ENCODE results near the gene HELLS. TPM values are rescaled to one million over a fixed set of nuclear protein-coding genes. Genes with fewer than 3 reads are reported as not detected.
"Not testable (repeated sequence)": the region's sequence is repeated elsewhere in the genome, so short reads cannot be mapped to it uniquely, and the experiment has no call there.

The HELLS gene
- total and polyA plus RNA-seq, 3 experiments from 2014 or later, result 7.4 to 147 (median 146) TPM

DNA sequence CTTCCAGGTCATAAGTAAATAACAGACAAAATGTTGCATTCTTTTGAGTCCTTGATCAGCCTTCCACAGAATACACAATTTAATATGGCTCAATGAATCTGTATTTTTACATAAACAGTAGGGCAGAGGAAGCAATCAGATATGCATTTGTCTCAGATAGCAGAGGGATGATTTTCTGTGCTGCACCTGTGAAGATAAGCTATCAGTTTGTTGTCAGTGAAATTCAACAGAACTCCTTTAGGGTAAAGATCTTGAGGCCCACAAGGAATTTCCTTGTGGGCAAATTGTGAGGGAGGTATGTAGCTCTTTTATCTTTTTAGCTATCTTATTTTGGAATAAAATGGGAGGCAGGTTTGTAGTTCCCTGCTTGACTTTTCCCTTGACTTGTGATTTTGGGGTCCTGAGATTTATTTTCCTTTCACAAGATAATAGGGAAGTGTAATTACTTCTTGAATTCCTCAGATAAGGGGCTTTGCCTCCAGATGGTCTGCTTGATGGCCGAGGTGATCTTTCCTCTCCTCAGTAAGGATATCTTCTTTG is 77.1 kb downstream of the HELLS start:
- peaks cover 0 to 1% (median 0%) of the 10 kb centered on the region in 3 donors for H3K36me3 Mint-ChIP-seq
- CTCF ChIA-PET, result no interaction called here
- no peak overlapping the region for H3K4me3 ChIP-seq (ENCODE audit: low read length)
- no peaks in the 10 kb centered on the region for H3K36me3 ChIP-seq (ENCODE audit: insufficient read depth, low read length)
- H3K4me1 ChIP-seq (ENCODE audit: insufficient read depth, low read length), result no peaks in the 10 kb centered on the region
- H3K9me3 Mint-ChIP-seq, result no peaks in the 10 kb centered on the region
- H3K9me3 ChIP-seq (ENCODE audit: low read length), result no peaks in the 10 kb centered on the region
- H3K27ac ChIP-seq (ENCODE audit: low read depth, low read length), result no peak overlapping the region
- H3K27ac Mint-ChIP-seq, result no peak overlapping the region
- H3K4me3 Mint-ChIP-seq, result no peak overlapping the region
- peaks cover 0 to 3% of the 10 kb centered on the region in 2 donors for H3K27me3 Mint-ChIP-seq
- POLR2A ChIA-PET, result no interaction called here
- no peaks in the 10 kb centered on the region for H3K27me3 ChIP-seq (ENCODE audit: insufficient read depth, low read length, poor library complexity, severe bottlenecking)
- no peaks in the 10 kb centered on the region for H3K4me1 Mint-ChIP-seq
- no peak for DNase-seq

- H3K4me3 ChIP-seq (ENCODE audit: low read length), result no peak overlapping the region
- Mint-ChIP-seq H3K27ac (no peak overlapping the region), H3K27me3 (peaks cover 0 to 3% of the 10 kb centered on the region in 2 donors), H3K9me3 (no peaks in the 10 kb centered on the region), H3K36me3 (peaks cover 0 to 1% (median 0%) of the 10 kb centered on the region in 3 donors), H3K4me1 (no peaks in the 10 kb centered on the region), H3K4me3 (no peak overlapping the region)
- no peaks in the 10 kb centered on the region for H3K36me3 ChIP-seq (ENCODE audit: insufficient read depth, low read length)
- no peaks in the 10 kb centered on the region for H3K4me1 ChIP-seq (ENCODE audit: insufficient read depth, low read length)
- no peak for DNase-seq
- H3K27me3 ChIP-seq (ENCODE audit: insufficient read depth, low read length, poor library complexity, severe bottlenecking), result no peaks in the 10 kb centered on the region
- H3K27ac ChIP-seq (ENCODE audit: low read depth, low read length), result no peak overlapping the region
- ChIA-PET POLR2A (no interaction called here), CTCF (no interaction called here)
- H3K9me3 ChIP-seq (ENCODE audit: low read length), result no peaks in the 10 kb centered on the region
Measured at GRCh38 chr10:94623572-94623971, 78.0 kb downstream of the HELLS start.

GRCh38 chr10:94626476-94626875 is 80.9 kb downstream of the HELLS start:
- H3K9me3 Mint-ChIP-seq, result no peaks in the 10 kb centered on the region
- POLR2A ChIA-PET, result no interaction called here
- peaks cover 0 to 3% of the 10 kb centered on the region in 2 donors for H3K27me3 Mint-ChIP-seq
- H3K27ac Mint-ChIP-seq, result no peak overlapping the region
- no peaks in the 10 kb centered on the region for H3K4me1 Mint-ChIP-seq
- CTCF ChIA-PET, result no interaction called here
- H3K4me3 Mint-ChIP-seq, result no peak overlapping the region
- no peaks in the 10 kb centered on the region for H3K4me1 ChIP-seq (ENCODE audit: insufficient read depth, low read length)
- peaks cover 0 to 1% (median 0%) of the 10 kb centered on the region in 3 donors for H3K36me3 Mint-ChIP-seq
- no peaks in the 10 kb centered on the region for H3K27me3 ChIP-seq (ENCODE audit: insufficient read depth, low read length, poor library complexity, severe bottlenecking)
- H3K36me3 ChIP-seq (ENCODE audit: insufficient read depth, low read length), result no peaks in the 10 kb centered on the region
- H3K9me3 ChIP-seq (ENCODE audit: low read length), result no peaks in the 10 kb centered on the region
- no peak overlapping the region for H3K4me3 ChIP-seq (ENCODE audit: low read length)
- no peak for DNase-seq
- H3K27ac ChIP-seq (ENCODE audit: low read depth, low read length), result no peak overlapping the region

- H3K9me3 Mint-ChIP-seq, result peaks cover 0 to 3% (median 0%) of the 10 kb centered on the region in 5 donors
- H3K4me1 Mint-ChIP-seq, result no peaks in the 10 kb centered on the region
- Histone ChIP-seq H3K36me3 (ENCODE audit: insufficient read depth, low read length) (no peaks in the 10 kb centered on the region), H3K4me3 (ENCODE audit: low read length) (no peak overlapping the region), H3K27me3 (ENCODE audit: insufficient read depth, low read length, poor library complexity, severe bottlenecking) (no peaks in the 10 kb centered on the region), H3K9me3 (ENCODE audit: low read length) (no peaks in the 10 kb centered on the region), H3K4me1 (ENCODE audit: insufficient read depth, low read length) (no peaks in the 10 kb centered on the region), H3K27ac (ENCODE audit: low read depth, low read length) (no peak overlapping the region)
- ChIA-PET CTCF (no interaction called here), POLR2A (no interaction called here)
- H3K27me3 Mint-ChIP-seq, result peaks cover 0 to 3% of the 10 kb centered on the region in 2 donors
- H3K4me3 Mint-ChIP-seq, result no peak overlapping the region
- no peak overlapping the region for H3K27ac Mint-ChIP-seq
- H3K36me3 Mint-ChIP-seq, result no peaks in the 10 kb centered on the region
- DNase-seq, result no peak
Measured at GRCh38 chr10:94627511-94627910, 81.9 kb downstream of the HELLS start.

DNA sequence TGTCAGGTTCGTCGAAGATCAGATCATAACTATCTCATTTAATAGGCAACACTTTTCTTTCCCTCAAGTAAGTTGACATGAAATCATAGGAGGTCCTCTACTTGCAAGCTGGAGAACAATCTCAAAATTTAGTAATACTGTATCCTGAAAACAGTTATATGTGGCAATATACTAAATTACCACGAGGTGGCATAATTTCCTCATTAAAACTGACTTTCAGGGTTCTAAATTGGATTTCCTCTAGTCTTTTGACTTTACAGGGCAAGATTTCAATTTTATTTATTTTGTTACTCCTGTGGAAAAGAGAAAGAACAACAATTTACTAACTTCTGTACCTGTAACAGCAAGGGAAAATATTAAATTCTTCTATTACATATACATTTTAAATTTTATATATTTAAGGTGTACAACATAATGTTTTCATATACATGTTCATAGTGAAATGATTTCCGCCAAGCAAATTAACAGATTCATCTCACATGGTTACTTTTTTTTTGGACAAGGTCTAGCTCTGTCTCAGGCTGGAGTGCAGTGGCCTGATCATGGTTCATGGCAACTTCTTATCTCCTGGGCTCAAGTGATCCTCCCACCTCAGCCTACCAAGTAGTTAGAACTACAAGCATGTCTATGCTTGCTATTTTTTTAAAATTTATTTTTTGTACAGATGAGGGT is 84.6 kb downstream of the HELLS start:
- Histone ChIP-seq H3K4me3 (ENCODE audit: low read length) (no peak overlapping the region), H3K4me1 (ENCODE audit: insufficient read depth, low read length) (no peaks in the 10 kb centered on the region), H3K9me3 (ENCODE audit: low read length) (no peaks in the 10 kb centered on the region), H3K27me3 (ENCODE audit: insufficient read depth, low read length, poor library complexity, severe bottlenecking) (no peaks in the 10 kb centered on the region), H3K27ac (ENCODE audit: low read depth, low read length) (no peak overlapping the region), H3K36me3 (ENCODE audit: insufficient read depth, low read length) (no peaks in the 10 kb centered on the region)
- DNase-seq, result no peak
- Mint-ChIP-seq H3K27ac (no peak overlapping the region), H3K27me3 (peaks cover 0 to 1% of the 10 kb centered on the region in 2 donors), H3K4me3 (no peak overlapping the region), H3K36me3 (no peaks in the 10 kb centered on the region), H3K9me3 (peaks cover 0 to 18% (median 8%) of the 10 kb centered on the region in 5 donors), H3K4me1 (no peaks in the 10 kb centered on the region)
- POLR2A ChIA-PET, result no interaction called here
- CTCF ChIA-PET, result no interaction called here

GRCh38 chr10:94631077-94631875 is 85.7 kb downstream of the HELLS start:
- CTCF ChIA-PET, result no interaction called here
- Histone ChIP-seq H3K27ac (ENCODE audit: low read depth, low read length) (no peak overlapping the region), H3K36me3 (ENCODE audit: insufficient read depth, low read length) (no peaks in the 10 kb centered on the region), H3K4me1 (ENCODE audit: insufficient read depth, low read length) (no peaks in the 10 kb centered on the region), H3K27me3 (ENCODE audit: insufficient read depth, low read length, poor library complexity, severe bottlenecking) (no peaks in the 10 kb centered on the region), H3K9me3 (ENCODE audit: low read length) (no peaks in the 10 kb centered on the region), H3K4me3 (ENCODE audit: low read length) (no peak overlapping the region)
- peak overlapping the region in 1 of 8 donors; percentile 85 for H3K27ac Mint-ChIP-seq
- POLR2A ChIA-PET, result no interaction called here
- H3K4me1 Mint-ChIP-seq, result no peaks in the 10 kb centered on the region
- H3K9me3 Mint-ChIP-seq, result peaks cover 0 to 19% (median 10%) of the 10 kb centered on the region in 5 donors
- peaks cover 0 to 1% of the 10 kb centered on the region in 2 donors for H3K27me3 Mint-ChIP-seq
- no peak overlapping the region for H3K4me3 Mint-ChIP-seq
- H3K36me3 Mint-ChIP-seq, result no peaks in the 10 kb centered on the region
- no peak for DNase-seq

GRCh38 chr10:94632954-94633353 is 87.4 kb downstream of the HELLS start:
- DNase-seq, result no peak
- Mint-ChIP-seq H3K36me3 (no peaks in the 10 kb centered on the region), H3K4me3 (no peak overlapping the region), H3K4me1 (no peaks in the 10 kb centered on the region), H3K9me3 (peaks cover under 1 to 24% (median 14%) of the 10 kb centered on the region in 5 donors), H3K27me3 (peaks cover 0 to 1% of the 10 kb centered on the region in 2 donors), H3K27ac (no peak overlapping the region)
- ChIA-PET POLR2A (no interaction called here), CTCF (no interaction called here)
- H3K27me3 ChIP-seq (ENCODE audit: insufficient read depth, low read length, poor library complexity, severe bottlenecking), result no peaks in the 10 kb centered on the region
- H3K4me3 ChIP-seq (ENCODE audit: low read length), result no peak overlapping the region
- no peaks in the 10 kb centered on the region for H3K4me1 ChIP-seq (ENCODE audit: insufficient read depth, low read length)
- no peaks in the 10 kb centered on the region for H3K36me3 ChIP-seq (ENCODE audit: insufficient read depth, low read length)
- no peak overlapping the region for H3K27ac ChIP-seq (ENCODE audit: low read depth, low read length)
- no peaks in the 10 kb centered on the region for H3K9me3 ChIP-seq (ENCODE audit: low read length)

DNA sequence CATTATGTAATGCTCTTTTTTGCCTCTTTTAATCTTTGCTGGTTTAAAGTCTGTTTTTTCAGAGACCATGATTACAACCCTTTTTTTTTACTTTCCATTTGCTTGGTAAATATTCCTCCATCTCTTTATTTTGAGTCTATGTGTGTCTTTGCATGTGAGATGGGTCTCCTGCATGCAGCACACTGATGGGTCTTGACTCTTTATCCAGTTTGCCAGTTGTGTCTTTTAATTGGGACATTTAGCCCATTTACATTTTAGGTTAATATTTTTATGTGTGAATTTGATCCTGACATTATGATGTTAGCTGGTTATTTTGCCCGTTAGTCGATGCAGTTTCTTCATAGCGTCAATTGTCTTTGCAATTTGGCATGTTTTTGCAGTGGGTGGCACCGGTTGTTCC is 92.5 kb downstream of the HELLS start:
- H3K9me3 ChIP-seq (ENCODE audit: low read length); POLR2A ChIA-PET; H3K4me1 Mint-ChIP-seq: not testable (repeated sequence)

More for the DNA sequence above, 92.5 kb downstream of the HELLS start:
- peaks cover 9 to 28% (median 21%) of the 10 kb centered on the region in 5 donors for H3K9me3 Mint-ChIP-seq
- H3K4me3 ChIP-seq (ENCODE audit: low read length); H3K27me3 Mint-ChIP-seq; DNase-seq; H3K36me3 ChIP-seq (ENCODE audit: insufficient read depth, low read length); H3K4me3 Mint-ChIP-seq; H3K4me1 ChIP-seq (ENCODE audit: insufficient read depth, low read length); H3K36me3 Mint-ChIP-seq; H3K27ac ChIP-seq (ENCODE audit: low read depth, low read length); H3K27me3 ChIP-seq (ENCODE audit: insufficient read depth, low read length, poor library complexity, severe bottlenecking); CTCF ChIA-PET; H3K27ac Mint-ChIP-seq: not testable (repeated sequence)
